ENCODE data around the gene VAMP8. TPM values are rescaled to one million over a fixed set of nuclear protein-coding genes. Genes with fewer than 3 reads are reported as not detected.
A peak's percentile ranks its signal among the peaks of the same experiment; 100 is the strongest.

Gene VAMP8
- total RNA-seq, 1 experiment from 2014 or later = 52.0 TPM

- TF ChIP-seq ZNF281 (CRISPR knock-in tag; IDR thresholded peaks at IDR 0.05) = no peak
- TF ChIP-seq NFYB (CRISPR knock-in tag; conservative IDR thresholded peaks at IDR 0.05; ENCODE audit: low read depth) = no peak
- TF ChIP-seq ATF6 (CRISPR knock-in tag; IDR thresholded peaks at IDR 0.05) = no peak
- no peak for TF ChIP-seq ZBTB43 (CRISPR knock-in tag; IDR thresholded peaks at IDR 0.05)
- TF ChIP-seq OVOL2 (CRISPR knock-in tag; IDR thresholded peaks at IDR 0.05; ENCODE audit: borderline replicate concordance) = no peak
- no peak for TF ChIP-seq GABPB1 (CRISPR knock-in tag; IDR thresholded peaks at IDR 0.05)
- TF ChIP-seq ZNF425 (CRISPR knock-in tag; conservative IDR thresholded peaks at IDR 0.05) = no peak
- no peak for TF ChIP-seq AFF4 (CRISPR knock-in tag; IDR thresholded peaks at IDR 0.05; ENCODE audit: borderline replicate concordance)
- TF ChIP-seq ZNF396 (CRISPR knock-in tag; IDR thresholded peaks at IDR 0.05; ENCODE audit: borderline replicate concordance) = no peak
Observed at GRCh38 chr2:85596486-85597143, 19.2 kb downstream of the VAMP8 start (continued).

GRCh38 chr2:85597241-85597640, 19.9 kb downstream of the VAMP8 start:
- Mint-ChIP-seq H3K4me1 (peaks cover 17% of the 10 kb centered on the region), H3K9me3 (no peaks in the 10 kb centered on the region), H3K27ac (no peak overlapping the region), H3K4me3 (peak overlapping the region; percentile 98), H3K27me3 (ENCODE audit: low read depth) (no peaks in the 10 kb centered on the region; the same call in 1 of the 2 replicates), H3K36me3 (peaks cover 16% of the 10 kb centered on the region)
- TF ChIP-seq NR2C2 (CRISPR knock-in tag; IDR thresholded peaks at IDR 0.05) (no peak), ZMAT4 (CRISPR knock-in tag; IDR thresholded peaks at IDR 0.05) (no peak), ATF1 (CRISPR knock-in tag; IDR thresholded peaks at IDR 0.05) (no peak)
- CTCF ChIA-PET = no interaction called here
- POLR2A ChIA-PET = no interaction called here
- ATAC-seq (no peak), DNase-seq (ENCODE audit: low spot score) (no peak)
